Measurements from ENCODE around the gene PTPRM.

GRCh38 chr18:8208716-8209115 lies 641.6 kb downstream of the PTPRM start:
- no peak for TF ChIP-seq CTCF (IDR thresholded peaks at IDR 0.05)
- TF ChIP-seq CBFB (CRISPR knock-in tag; IDR thresholded peaks at IDR 0.05; ENCODE audit: low read depth): no peak
- TF ChIP-seq USF2 (CRISPR knock-in tag; IDR thresholded peaks at IDR 0.05): no peak
- no peak for TF ChIP-seq KAT7 (CRISPR knock-in tag; IDR thresholded peaks at IDR 0.05; ENCODE audit: borderline replicate concordance)
- TF ChIP-seq MAX (CRISPR knock-in tag; IDR thresholded peaks at IDR 0.05): no peak
- no peak for TF ChIP-seq STAT6 (CRISPR knock-in tag; conservative IDR thresholded peaks at IDR 0.05; ENCODE audit: low read depth)
- TF ChIP-seq TEAD4 (CRISPR knock-in tag; IDR thresholded peaks at IDR 0.05): no peak
- TF ChIP-seq ZNF138 (CRISPR knock-in tag; conservative IDR thresholded peaks at IDR 0.05): no peak
- no peak for TF ChIP-seq SP1 (CRISPR knock-in tag; conservative IDR thresholded peaks at IDR 0.05)
- TF ChIP-seq ZNF396 (CRISPR knock-in tag; IDR thresholded peaks at IDR 0.05; ENCODE audit: borderline replicate concordance): no peak
- no peak for TF ChIP-seq NR1H2 (CRISPR knock-in tag; IDR thresholded peaks at IDR 0.05)
